HEK293 (cell line): ENCODE measurements around the gene PDIA6.
A peak's percentile ranks its signal among the peaks of the same experiment; 100 is the strongest.

ENCODE experiments used
- CTCF ChIA-PET: fragments of 350-600 bp; formaldehyde crosslinking; extraction: SDS; loops from one replicate; lab custom pipeline; 2021; ENCODE audit warnings: antibody characterized with exemption; lab: Yijun Ruan, JAX
- POLR2A ChIA-PET: fragments of 300-600 bp; formaldehyde crosslinking; extraction: SDS; loops from one replicate; lab custom pipeline; 2020; ENCODE audit warnings: antibody characterized with exemption, inconsistent platforms; lab: Yijun Ruan, JAX
- H3K27ac ChIP-seq: fragments of 200-500 bp; sonication (Bioruptor generic); 2 replicates; pipeline ENCODE4 v1.5.1; 2014; ENCODE audit warnings: low read depth, low read length, control low read depth, inconsistent platforms; ENCODE audit errors: extremely low read depth
- H3K36me3 ChIP-seq, 2 experiments: fragments of 200-500 bp in 1 of 2; sonication (Bioruptor generic) in 1 of 2; 1 replicate in 1 of 2; 2 replicates in 1 of 2; pipeline ENCODE4 v1.5.1; 2014 to 2017; ENCODE audit warnings: inconsistent platforms in 2 of 2, low read length in 2 of 2; ENCODE audit not compliant: control insufficient read depth in 2 of 2, insufficient read depth in 1 of 2
- H3K4me1 ChIP-seq: fragments of 200-500 bp; sonication (Bioruptor generic); 2 replicates; pipeline ENCODE4 v1.5.1; 2014; ENCODE audit warnings: mild to moderate bottlenecking, low read length, inconsistent platforms; ENCODE audit not compliant: control insufficient read depth, insufficient read depth
- H3K4me3 ChIP-seq: 2 replicates; pipeline ENCODE4 v1.5.1; 2011; ENCODE audit warnings: low read depth, mild to moderate bottlenecking, control low read depth, low read length, moderate library complexity
- H3K9me3 ChIP-seq: fragments of 200-500 bp; sonication (Bioruptor generic); 2 replicates; pipeline ENCODE4 v1.5.1; 2014; ENCODE audit warnings: low read depth, low read length, inconsistent platforms; ENCODE audit not compliant: control insufficient read depth, insufficient read depth
- HOXC10 ChIP-seq: sonication (generic); formaldehyde crosslinking; IDR thresholded peaks from 2 replicates; pipeline ENCODE4 v1.8.1; 2023; ENCODE audit warnings: mild to moderate bottlenecking, missing genetic modification reagents
- KLF8 ChIP-seq: fragments of 450-650 bp; formaldehyde crosslinking; IDR thresholded peaks from 2 replicates; pipeline ENCODE4 v1.5.1; 2016; ENCODE audit warnings: missing biosample characterization, missing genetic modification characterization
- RBAK ChIP-seq: fragments of 450-650 bp; formaldehyde crosslinking; IDR thresholded peaks from 2 replicates; pipeline ENCODE4 v1.5.1; 2016; ENCODE audit warnings: missing biosample characterization, missing genetic modification characterization
- REST ChIP-seq: fragments of 450-650 bp; formaldehyde crosslinking; IDR thresholded peaks from 2 replicates; pipeline ENCODE4 v1.5.1; 2016; ENCODE audit warnings: missing biosample characterization, missing genetic modification characterization
- SCRT2 ChIP-seq: fragments of 450-650 bp; formaldehyde crosslinking; IDR thresholded peaks from 2 replicates; pipeline ENCODE4 v1.5.1; 2016; ENCODE audit warnings: missing biosample characterization, missing genetic modification characterization
- ZBTB20 ChIP-seq: fragments of 450-650 bp; formaldehyde crosslinking; IDR thresholded peaks from 2 replicates; pipeline ENCODE4 v1.5.1; 2016; ENCODE audit warnings: missing biosample characterization, missing genetic modification characterization
- ZIC2 ChIP-seq: fragments of 450-650 bp; formaldehyde crosslinking; IDR thresholded peaks from 2 replicates; pipeline ENCODE4 v1.5.1; 2016; ENCODE audit warnings: missing biosample characterization, missing genetic modification characterization
- ZNF10 ChIP-seq: fragments of 450-650 bp; formaldehyde crosslinking; IDR thresholded peaks from 2 replicates; pipeline ENCODE4 v1.5.1; 2017; ENCODE audit warnings: missing biosample characterization, missing genetic modification characterization
- ZNF16 ChIP-seq: fragments of 450-650 bp; formaldehyde crosslinking; IDR thresholded peaks from 2 replicates; pipeline ENCODE4 v1.5.1; 2016; ENCODE audit warnings: low read depth, missing biosample characterization, missing genetic modification characterization
- ZNF2 ChIP-seq: fragments of 450-650 bp; formaldehyde crosslinking; IDR thresholded peaks from 2 replicates; pipeline ENCODE4 v1.5.1; 2016; ENCODE audit warnings: missing biosample characterization, missing genetic modification characterization
- ZNF26 ChIP-seq: fragments of 450-650 bp; formaldehyde crosslinking; IDR thresholded peaks from 2 replicates; pipeline ENCODE4 v1.5.1; 2016; ENCODE audit warnings: missing biosample characterization, missing genetic modification characterization
- ZNF302 ChIP-seq: fragments of 450-650 bp; formaldehyde crosslinking; IDR thresholded peaks from 2 replicates; pipeline ENCODE4 v1.5.1; 2016; ENCODE audit warnings: missing biosample characterization, missing genetic modification characterization, low read depth
- ZNF311 ChIP-seq: fragments of 450-650 bp; formaldehyde crosslinking; IDR thresholded peaks from 2 replicates; pipeline ENCODE4 v1.5.1; 2017; ENCODE audit warnings: missing biosample characterization, missing genetic modification characterization, borderline replicate concordance
- ZNF37A ChIP-seq: fragments of 450-650 bp; IDR thresholded peaks from 2 replicates; pipeline ENCODE4 v1.5.1; 2018; ENCODE audit warnings: missing biosample characterization, missing genetic modification characterization
- ZNF48 ChIP-seq: fragments of 450-650 bp; formaldehyde crosslinking; IDR thresholded peaks from 2 replicates; pipeline ENCODE4 v1.5.1; 2016; ENCODE audit warnings: missing biosample characterization, missing genetic modification characterization
- ZNF521 ChIP-seq: fragments of 450-650 bp; formaldehyde crosslinking; IDR thresholded peaks from 2 replicates; pipeline ENCODE4 v1.5.1; 2017; ENCODE audit warnings: missing biosample characterization, mild to moderate bottlenecking, missing genetic modification characterization
- ZSCAN5A ChIP-seq: fragments of 450-650 bp; formaldehyde crosslinking; IDR thresholded peaks from 2 replicates; pipeline ENCODE4 v1.5.1; 2016; ENCODE audit warnings: missing biosample characterization, missing genetic modification characterization
- TF ChIP-seq, protein P1 (sequence below): fragments of 450-650 bp; formaldehyde crosslinking; IDR thresholded peaks from 2 replicates; pipeline ENCODE4 v1.5.1; 2016; ENCODE audit warnings: missing biosample characterization, missing genetic modification characterization

Gene PDIA6

GRCh38 chr2:10824191-10824590 is 11.6 kb upstream of the PDIA6 start:
- CTCF ChIA-PET, result interaction anchor here (0.6 to 3.0 kb wide), 4 partner anchors 8 to 650 kb away, joined by 3 to 25 read pairs (median 8); no protein-coding TSS in a partner anchor
- H3K36me3 ChIP-seq, result no peaks in the 10 kb centered on the region
- TF ChIP-seq SCRT2 (tag by site-specific recombination) (0 out of 2 replicates have a peak, but pooled peaks have one; percentile 47), ZBTB20 (tag by site-specific recombination) (no peak), ZNF311 (tag by site-specific recombination) (no peak)
- no peak overlapping the region for H3K4me3 ChIP-seq
- no peaks in the 10 kb centered on the region for H3K4me1 ChIP-seq
- no peak overlapping the region for H3K27ac ChIP-seq
- POLR2A ChIA-PET, result no interaction called here
- H3K9me3 ChIP-seq, result no peaks in the 10 kb centered on the region

DNA sequence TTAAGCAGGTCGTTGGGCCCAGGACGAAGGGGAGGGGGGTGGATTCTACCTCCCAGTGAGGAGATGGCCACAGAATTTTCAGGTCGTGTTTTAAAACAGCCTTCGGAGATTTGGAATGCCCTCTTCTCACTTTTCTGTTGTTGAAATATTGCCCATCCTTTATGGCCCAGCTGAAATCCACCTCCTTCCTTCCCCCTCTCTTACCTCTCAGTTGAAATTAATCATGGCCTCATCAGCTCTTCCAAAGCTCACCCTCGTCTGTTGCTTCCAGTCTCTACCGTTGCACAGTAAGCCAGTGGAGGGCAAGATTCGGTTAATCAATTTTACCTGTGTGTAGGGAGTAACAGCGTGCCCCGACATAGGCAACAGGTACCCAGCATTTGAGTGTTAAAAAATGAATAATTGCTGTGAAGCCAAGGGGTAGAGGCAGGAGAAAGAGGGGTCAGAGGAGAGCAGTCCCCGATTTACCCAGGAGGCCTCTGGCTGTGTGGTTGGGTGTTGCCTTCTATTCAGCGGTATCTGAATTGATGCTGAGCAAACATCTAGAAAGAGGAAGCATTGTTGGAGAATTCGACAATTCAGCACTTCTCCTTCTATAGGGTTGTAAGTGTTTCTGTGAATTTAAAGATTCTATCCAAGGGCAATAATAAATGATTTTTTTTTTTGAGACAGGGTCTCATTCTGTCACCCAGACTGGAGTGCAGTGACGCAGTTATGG is 8.6 kb upstream of the PDIA6 start:
- Histone ChIP-seq H3K4me3 (no peak overlapping the region), H3K27ac (no peak overlapping the region), H3K36me3 (no peaks in the 10 kb centered on the region), H3K4me1 (no peaks in the 10 kb centered on the region)
- ChIA-PET CTCF (interaction anchor here (0.6 to 1.4 kb wide), 3 partner anchors 12 to 322 kb away, joined by 3 to 5 read pairs (median 4); a partner anchor contains a TSS), POLR2A (interaction anchor here (0.6 kb wide), 1 partner anchor 61 kb away, joined by 5 read pairs; no protein-coding TSS in a partner anchor)
- TF ChIP-seq HOXC10 (CRISPR knock-in tag), result no peak
- 0 out of 2 replicates have a peak, but pooled peaks have one; percentile 25 for TF ChIP-seq SCRT2 (tag by site-specific recombination)
- no peak for TF ChIP-seq ZSCAN5A (tag by site-specific recombination)
- TF ChIP-seq RBAK, result no peak
- TF ChIP-seq, all 188 proteins: peak for 1
- H3K9me3 ChIP-seq, result no peaks in the 10 kb centered on the region

DNA sequence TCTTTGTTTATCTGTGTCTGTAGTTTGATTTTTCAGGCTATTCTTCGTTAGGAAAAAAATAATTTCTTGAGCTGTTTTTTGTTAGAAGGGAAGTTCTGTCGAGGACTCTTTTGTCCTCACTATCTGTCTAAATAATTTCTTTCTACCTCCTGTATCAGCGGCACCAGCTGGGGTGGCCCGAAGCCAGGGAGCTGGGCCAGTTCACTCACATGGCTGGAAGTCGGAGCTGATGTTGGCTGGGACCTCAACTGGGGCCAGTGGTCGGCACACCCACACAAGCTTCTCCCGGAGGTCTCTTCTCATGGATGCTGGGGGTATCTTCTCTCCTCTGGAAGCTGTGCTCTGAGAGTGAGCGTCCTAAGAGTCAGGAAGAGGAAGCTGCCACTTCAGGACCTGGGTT is 8.0 kb upstream of the PDIA6 start:
- CTCF ChIA-PET, result interaction anchor here (0.6 to 1.4 kb wide), 3 partner anchors 12 to 323 kb away, joined by 3 to 5 read pairs (median 4); a partner anchor contains a TSS
- Histone ChIP-seq H3K4me3 (no peak overlapping the region), H3K4me1 (no peaks in the 10 kb centered on the region), H3K9me3 (no peaks in the 10 kb centered on the region), H3K36me3 (no peaks in the 10 kb centered on the region), H3K27ac (no peak overlapping the region)
- POLR2A ChIA-PET, result interaction anchor here (0.6 kb wide), 1 partner anchor 61 kb away, joined by 5 read pairs; no protein-coding TSS in a partner anchor
- TF ChIP-seq KLF8 (tag by site-specific recombination) (no peak), ZNF37A (tag by site-specific recombination) (no peak), ZNF48 (tag by site-specific recombination) (no peak), ZIC2 (no peak), REST (tag by site-specific recombination) (no peak), ZNF302 (no peak), ZNF26 (tag by site-specific recombination) (no peak), ZNF311 (tag by site-specific recombination) (no peak), ZNF16 (tag by site-specific recombination) (no peak), ZNF10 (no peak), HOXC10 (CRISPR knock-in tag) (no peak), ZNF2 (tag by site-specific recombination) (no peak), ZNF521 (tag by site-specific recombination) (no peak)
- TF ChIP-seq, protein P1, sequence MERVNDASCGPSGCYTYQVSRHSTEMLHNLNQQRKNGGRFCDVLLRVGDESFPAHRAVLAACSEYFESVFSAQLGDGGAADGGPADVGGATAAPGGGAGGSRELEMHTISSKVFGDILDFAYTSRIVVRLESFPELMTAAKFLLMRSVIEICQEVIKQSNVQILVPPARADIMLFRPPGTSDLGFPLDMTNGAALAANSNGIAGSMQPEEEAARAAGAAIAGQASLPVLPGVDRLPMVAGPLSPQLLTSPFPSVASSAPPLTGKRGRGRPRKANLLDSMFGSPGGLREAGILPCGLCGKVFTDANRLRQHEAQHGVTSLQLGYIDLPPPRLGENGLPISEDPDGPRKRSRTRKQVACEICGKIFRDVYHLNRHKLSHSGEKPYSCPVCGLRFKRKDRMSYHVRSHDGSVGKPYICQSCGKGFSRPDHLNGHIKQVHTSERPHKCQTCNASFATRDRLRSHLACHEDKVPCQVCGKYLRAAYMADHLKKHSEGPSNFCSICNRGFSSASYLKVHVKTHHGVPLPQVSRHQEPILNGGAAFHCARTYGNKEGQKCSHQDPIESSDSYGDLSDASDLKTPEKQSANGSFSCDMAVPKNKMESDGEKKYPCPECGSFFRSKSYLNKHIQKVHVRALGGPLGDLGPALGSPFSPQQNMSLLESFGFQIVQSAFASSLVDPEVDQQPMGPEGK (tag by site-specific recombination), result no peak
